ENCODE results near the gene PLD6. TPM values are rescaled to one million over a fixed set of nuclear protein-coding genes. Genes with fewer than 3 reads are reported as not detected.
"Not testable (repeated sequence)": the region's sequence is repeated elsewhere in the genome, so short reads cannot be mapped to it uniquely, and the experiment has no call there.

PLD6 gene
- total RNA-seq, 4 donors from 2014 or later, result 6.0 to 11.1 (median 8.2) TPM

DNA sequence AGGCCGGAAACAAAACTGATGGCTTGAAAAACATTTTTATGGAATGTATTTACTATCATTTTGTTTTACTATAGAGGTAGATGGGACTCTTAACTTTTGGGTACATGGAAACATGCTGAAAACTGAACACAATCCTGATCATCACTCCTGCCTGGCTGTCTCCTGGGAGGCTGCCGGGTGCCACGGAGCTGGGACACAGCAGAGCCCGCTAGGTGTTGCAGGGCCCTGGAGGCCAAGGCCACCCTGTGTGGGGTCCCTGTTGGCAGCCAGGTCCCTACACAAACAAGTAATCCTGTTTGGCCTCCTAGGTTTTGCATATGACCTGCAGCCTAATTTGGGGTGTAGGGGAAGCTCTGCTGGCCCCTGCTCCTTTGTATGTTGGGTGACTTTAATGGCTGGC lies 17.5 kb downstream of the PLD6 start:
- H3K4me1 ChIP-seq, result peaks cover 0 to 23% (median 0%) of the 10 kb centered on the region in 4 donors
- 91% methylated on average over 4 of the region's 4 CpGs for whole genome bisulfite sequencing, 2 donors

DNA sequence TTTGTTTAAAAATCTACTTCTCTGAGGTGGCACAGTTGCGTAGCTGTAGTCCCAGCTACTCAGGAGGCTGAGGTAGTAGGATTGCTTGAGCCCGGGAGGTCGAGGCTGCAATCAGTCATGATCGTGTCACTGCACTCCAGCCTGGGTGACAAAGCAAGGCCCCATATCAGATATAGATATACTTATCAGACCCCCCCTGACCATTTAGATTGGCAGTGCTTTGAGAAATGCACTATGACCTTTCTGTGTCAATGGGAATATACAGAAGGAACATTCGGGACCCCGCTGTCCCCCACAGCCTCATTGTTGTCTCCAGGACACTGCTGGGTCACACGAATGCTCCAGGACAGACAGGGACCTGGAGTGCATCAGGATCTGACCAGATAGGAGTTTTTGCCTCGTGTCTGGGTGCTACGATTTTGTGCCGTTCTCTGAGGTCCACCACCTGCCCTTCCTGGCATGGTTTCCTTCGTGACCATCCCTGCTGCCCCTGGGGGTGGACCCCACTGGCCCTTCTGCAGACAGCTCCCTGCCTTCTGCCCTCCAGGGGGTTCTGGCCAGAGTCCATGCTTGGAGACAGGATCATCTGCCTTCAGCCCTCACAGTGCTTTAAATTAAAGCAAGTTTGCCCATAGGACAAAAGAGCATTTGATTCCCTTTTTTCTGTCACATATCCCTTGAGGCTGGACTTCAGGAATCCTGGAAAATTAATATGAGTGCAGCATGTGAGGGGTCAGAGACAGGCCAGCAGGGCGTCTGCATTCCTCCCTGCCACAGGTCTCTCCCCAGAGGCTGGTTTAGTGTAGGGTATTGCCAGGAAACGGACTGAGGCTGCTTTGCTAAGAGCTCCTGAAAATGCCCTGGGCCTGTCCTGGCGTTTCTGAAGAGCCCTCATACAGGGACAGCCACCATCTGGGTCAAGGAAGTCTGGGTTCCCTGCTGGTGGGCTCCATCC lies 19.3 kb downstream of the PLD6 start:
- 56 to 59% methylated on average over 14 of the region's 14 CpGs for WGBS, 2 donors
- TF ChIP-seq POLR2A (IDR thresholded peaks at IDR 0.05) (no peak), EP300 (IDR thresholded peaks at IDR 0.05) (no peak)
- TF ChIP-seq, protein P1, sequence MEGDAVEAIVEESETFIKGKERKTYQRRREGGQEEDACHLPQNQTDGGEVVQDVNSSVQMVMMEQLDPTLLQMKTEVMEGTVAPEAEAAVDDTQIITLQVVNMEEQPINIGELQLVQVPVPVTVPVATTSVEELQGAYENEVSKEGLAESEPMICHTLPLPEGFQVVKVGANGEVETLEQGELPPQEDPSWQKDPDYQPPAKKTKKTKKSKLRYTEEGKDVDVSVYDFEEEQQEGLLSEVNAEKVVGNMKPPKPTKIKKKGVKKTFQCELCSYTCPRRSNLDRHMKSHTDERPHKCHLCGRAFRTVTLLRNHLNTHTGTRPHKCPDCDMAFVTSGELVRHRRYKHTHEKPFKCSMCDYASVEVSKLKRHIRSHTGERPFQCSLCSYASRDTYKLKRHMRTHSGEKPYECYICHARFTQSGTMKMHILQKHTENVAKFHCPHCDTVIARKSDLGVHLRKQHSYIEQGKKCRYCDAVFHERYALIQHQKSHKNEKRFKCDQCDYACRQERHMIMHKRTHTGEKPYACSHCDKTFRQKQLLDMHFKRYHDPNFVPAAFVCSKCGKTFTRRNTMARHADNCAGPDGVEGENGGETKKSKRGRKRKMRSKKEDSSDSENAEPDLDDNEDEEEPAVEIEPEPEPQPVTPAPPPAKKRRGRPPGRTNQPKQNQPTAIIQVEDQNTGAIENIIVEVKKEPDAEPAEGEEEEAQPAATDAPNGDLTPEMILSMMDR (IDR thresholded peaks at IDR 0.05), result no peak
- no peaks in the 10 kb centered on the region for H3K9me3 ChIP-seq
- no peak overlapping the region for H3K4me3 ChIP-seq
- H3K27me3 ChIP-seq, result no peaks in the 10 kb centered on the region
- no peak for DNase-seq (ENCODE audit: low spot score in 2 of 2)
- peaks cover 0 to 20% (median 0%) of the 10 kb centered on the region in 4 donors for H3K4me1 ChIP-seq
- peaks cover 0 to 82% (median 7%) of the 10 kb centered on the region in 3 donors for H3K36me3 ChIP-seq
- H3K27ac ChIP-seq, result no peak overlapping the region

More for the DNA sequence above, 17.5 kb downstream of the PLD6 start:
- no peak for TF ChIP-seq EP300 (IDR thresholded peaks at IDR 0.05)
- TF ChIP-seq, protein P1 (IDR thresholded peaks at IDR 0.05), result no peak
- TF ChIP-seq POLR2A (IDR thresholded peaks at IDR 0.05), result no peak
- peaks cover 0 to 72% (median 0%) of the 10 kb centered on the region in 3 donors for H3K36me3 ChIP-seq
- H3K4me3 ChIP-seq, result no peak overlapping the region
- H3K27me3 ChIP-seq, result no peaks in the 10 kb centered on the region
- H3K27ac ChIP-seq, result no peak overlapping the region
- H3K9me3 ChIP-seq, result no peaks in the 10 kb centered on the region
- DNase-seq (ENCODE audit: low spot score in 2 of 2), result no peak

DNA sequence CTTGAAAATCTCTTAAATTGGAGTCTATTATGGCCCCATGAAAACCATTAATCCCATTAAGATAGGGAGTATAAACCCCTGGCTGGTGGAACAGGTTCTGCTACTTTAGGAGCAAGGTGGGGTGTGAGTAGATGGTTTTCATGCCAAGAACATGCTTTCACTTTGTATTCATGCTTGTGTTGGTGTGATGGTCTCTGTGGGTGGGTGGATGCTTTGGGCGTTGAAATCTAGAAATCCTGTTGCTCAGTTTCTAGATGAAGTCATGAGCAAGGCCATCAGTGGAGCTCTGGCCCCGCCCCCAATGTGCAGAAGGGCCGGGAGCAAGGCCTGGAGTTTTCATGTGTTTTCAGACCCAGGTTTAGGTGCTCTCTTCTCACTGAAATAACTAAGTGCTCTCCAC lies 20.1 kb downstream of the PLD6 start:
- H3K27me3 ChIP-seq, result no peaks in the 10 kb centered on the region
- TF ChIP-seq POLR2A (IDR thresholded peaks at IDR 0.05), result no peak
- TF ChIP-seq EP300 (IDR thresholded peaks at IDR 0.05), result no peak
- TF ChIP-seq, protein P1 (IDR thresholded peaks at IDR 0.05), result no peak
- 38 to 43% methylated on average over 3 of the region's 3 CpGs for WGBS, 2 donors
- peaks cover 0 to 16% (median 0%) of the 10 kb centered on the region in 4 donors for H3K4me1 ChIP-seq
- no peak overlapping the region for H3K27ac ChIP-seq
- no peak for DNase-seq (ENCODE audit: low spot score in 2 of 2)
- peaks cover 0 to 90% (median 8%) of the 10 kb centered on the region in 3 donors for H3K36me3 ChIP-seq
- H3K4me3 ChIP-seq, result no peak overlapping the region
- H3K9me3 ChIP-seq, result no peaks in the 10 kb centered on the region

DNA sequence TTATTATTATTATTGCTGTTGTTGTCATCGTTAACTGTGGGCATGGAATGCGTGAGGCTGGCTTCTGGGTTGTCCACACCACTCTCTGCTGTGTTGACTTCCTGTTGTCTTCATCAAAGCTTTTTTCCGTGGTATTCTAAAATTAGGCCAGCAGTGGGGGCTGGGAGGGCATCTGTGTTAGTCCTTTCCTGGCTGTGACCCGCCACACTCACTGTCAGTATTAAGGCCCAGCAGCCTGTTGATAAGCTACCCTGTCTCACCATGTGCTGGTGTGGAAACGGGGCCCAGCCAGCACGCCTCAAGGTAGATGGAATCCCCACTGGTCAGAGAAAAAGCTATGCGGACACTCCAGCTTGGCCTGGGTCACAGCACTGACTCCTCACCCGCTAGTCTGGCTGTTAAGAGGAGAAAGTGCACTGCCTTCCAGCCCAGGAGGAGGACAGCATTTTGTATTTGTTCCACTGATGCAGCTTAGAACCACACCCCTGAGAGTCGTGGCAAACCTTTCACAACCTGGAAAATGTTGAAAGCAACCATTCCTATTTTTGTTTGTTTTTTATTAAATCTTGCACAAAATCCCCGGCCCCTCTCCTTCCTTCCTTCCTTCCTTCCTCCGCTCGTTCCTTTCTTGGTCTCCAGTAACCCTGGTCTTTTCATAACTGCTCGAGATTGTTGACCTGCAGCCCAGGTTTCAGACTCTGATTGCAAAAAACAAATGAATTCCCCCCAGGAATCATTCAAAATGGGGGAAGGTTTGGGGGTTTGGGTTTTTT lies 21.0 kb downstream of the PLD6 start:
- not testable (repeated sequence) for DNase-seq (ENCODE audit: low spot score in 2 of 2); H3K27me3 ChIP-seq; H3K27ac ChIP-seq; H3K4me3 ChIP-seq; H3K9me3 ChIP-seq
- Histone ChIP-seq H3K4me1 (peaks cover 0 to 18% (median 0%) of the 10 kb centered on the region in 4 donors), H3K36me3 (peaks cover 0 to 91% (median 12%) of the 10 kb centered on the region in 3 donors)
- 77 to 81% methylated on average over 13 of the region's 13 CpGs for WGBS, 2 donors

DNA sequence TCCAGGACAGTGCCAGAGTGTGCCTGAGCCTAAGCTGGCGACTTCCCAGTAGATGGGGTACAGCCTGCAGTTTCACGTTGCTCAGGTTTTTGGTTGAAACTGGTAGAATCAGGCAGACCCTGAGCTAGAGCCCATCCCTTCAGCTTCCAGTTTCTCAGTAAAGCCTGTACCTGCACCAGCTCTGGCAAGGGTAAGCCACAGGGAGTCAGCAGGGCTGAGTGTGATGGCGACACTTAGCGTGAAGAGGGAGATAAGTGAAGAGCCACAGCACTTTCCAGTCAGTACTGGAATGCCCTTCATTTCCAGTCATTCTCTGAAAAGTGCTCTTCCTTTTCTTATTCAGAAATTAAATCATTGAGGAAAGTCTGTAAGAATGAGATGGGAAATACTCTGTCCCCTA lies 22.4 kb downstream of the PLD6 start:
- Histone ChIP-seq H3K4me1 (peaks cover 0 to 19% (median 0%) of the 10 kb centered on the region in 4 donors), H3K27me3 (no peaks in the 10 kb centered on the region), H3K36me3 (peaks cover under 1 to 91% (median 16%) of the 10 kb centered on the region in 3 donors), H3K9me3 (no peaks in the 10 kb centered on the region), H3K27ac (no peak overlapping the region), H3K4me3 (no peak overlapping the region)
- 90 to 98% methylated on average over 4 of the region's 4 CpGs for WGBS, 2 donors
- no peak for TF ChIP-seq POLR2A (IDR thresholded peaks at IDR 0.05)
- TF ChIP-seq, protein P1 (IDR thresholded peaks at IDR 0.05), result no peak
- TF ChIP-seq EP300 (IDR thresholded peaks at IDR 0.05), result no peak
- no peak for DNase-seq (ENCODE audit: low spot score in 2 of 2)

Measured in tibial nerve (tissue), 4 donors.